ENCODE results near the gene TM9SF3.
A peak's percentile ranks its signal among the peaks of the same experiment; 100 is the strongest.

The TM9SF3 gene

DNA sequence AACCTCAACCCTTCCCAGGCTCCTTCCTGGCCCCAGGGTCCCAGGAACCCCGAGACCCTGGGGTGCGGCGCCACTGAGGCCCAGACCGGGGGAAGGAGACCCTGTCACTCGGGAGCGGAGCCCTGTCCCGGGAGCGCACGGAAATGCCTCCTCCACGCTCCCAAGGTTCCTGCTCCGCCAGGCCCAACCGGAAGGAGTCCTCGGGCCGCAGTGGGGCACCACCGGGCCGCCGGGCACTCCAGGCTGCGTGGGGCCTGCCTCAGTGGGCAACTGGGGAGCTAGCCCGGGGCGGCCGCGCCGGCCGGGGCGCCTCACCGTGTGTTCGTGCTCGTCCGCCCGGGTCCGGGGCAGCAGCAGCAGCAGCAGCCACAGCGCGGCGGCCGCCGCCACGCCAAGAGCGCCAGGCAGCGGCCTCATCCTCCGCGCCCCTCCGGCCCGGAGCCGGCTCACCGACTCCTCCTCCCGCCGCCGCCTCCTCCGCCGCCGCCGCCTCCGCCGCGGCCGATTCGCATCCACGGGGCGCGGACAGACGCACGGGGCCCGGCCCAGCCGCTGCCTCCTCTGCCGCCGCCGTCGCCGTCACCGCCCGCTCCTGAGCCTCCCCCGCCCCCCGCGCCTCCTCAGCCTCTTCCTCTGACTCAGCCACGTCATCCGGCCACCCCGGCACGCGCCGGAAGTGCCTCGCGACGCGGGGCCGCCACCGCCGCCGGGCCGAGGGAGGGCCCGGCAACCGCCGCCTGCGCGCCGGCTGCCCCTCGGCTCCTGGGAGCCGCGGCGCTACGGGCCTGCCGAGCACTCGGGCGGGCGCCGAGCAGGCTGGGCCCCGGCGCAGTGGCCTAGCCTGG lies at the start of gene TM9SF3:
TSS of gene TM9SF3 (minus strand) at position 594 of the 845 bp plus-strand sequence. CDS start at position 417, 177 bp downstream.
- peak; percentile 93 for DNase-seq

- DNase-seq, result peak; percentile 15
Measured at GRCh38 chr10:96636551-96636950, 49.7 kb upstream of the TM9SF3 start.

- DNase-seq, result no peak
Measured at GRCh38 chr10:96632974-96633710, 46.3 kb upstream of the TM9SF3 start.

DNA sequence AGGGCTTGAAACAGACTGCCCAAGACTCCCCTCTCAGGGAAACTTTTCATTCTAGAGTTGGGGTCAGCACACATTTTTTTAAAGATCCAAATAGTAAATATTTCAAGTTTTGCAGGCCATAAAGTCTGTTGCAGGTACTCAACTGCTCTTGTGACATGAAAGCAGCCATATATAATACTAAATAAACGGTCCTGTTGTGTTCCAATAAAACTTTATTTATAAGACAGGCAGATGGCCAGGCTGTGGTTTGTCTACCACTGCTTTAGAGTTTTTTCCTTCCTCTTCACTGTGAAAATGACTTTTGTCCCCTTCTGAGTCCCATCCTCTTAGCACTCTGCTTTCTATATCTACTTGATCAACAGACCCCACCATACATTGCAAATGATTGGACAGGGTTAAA lies 40.5 kb upstream of the TM9SF3 start:
- DNase-seq, result no peak

GRCh38 chr10:96626795-96627194 lies 40.0 kb upstream of the TM9SF3 start:
- DNase-seq, result no peak

DNA sequence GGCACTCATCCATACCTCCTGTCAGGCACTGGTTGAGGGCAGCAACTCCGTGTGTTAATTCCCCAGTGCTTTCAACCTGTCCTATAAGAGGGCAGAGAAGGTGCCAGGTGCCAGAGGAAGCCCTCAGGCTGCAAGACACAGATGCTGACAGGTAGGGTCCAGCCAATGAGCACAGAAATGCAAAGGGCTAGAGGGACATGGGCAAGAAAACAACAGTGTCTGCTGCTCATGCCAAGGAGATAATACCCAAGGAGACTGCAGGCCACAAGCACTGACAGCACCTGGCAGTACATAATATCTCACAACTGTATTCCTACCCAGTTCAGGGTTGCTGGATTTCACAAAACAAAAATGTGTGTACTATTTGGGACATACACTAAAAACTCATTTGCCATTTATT lies 38.4 kb upstream of the TM9SF3 start:
- DNase-seq, result no peak

- DNase-seq, result no peak
Measured at GRCh38 chr10:96622013-96622787, 35.4 kb upstream of the TM9SF3 start.

GRCh38 chr10:96619796-96620773 lies 33.3 kb upstream of the TM9SF3 start:
- peak; percentile 15 for DNase-seq

DNA sequence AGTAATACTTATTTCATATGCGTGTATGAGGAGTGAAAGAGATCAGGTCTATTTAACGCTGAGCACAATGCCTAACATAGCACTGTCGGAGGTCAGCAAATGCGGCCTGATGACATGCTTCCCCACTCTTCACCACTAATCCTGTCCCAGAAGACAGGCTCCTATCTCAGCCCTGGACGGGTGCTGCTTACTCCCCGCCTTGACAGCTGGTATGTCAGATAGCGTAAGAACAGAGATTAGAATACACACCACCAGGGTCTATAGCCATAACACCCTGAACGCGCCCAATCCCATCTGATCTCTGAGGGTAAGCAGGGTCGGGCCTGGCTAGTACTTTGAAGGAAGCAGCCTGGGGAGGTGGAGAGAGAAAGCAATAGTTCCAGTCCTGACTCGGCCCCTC lies 32.3 kb upstream of the TM9SF3 start:
- DNase-seq, result no peak

GRCh38 chr10:96618653-96619052 lies 31.8 kb upstream of the TM9SF3 start:
- DNase-seq, result no peak

- no peak for DNase-seq
Measured at GRCh38 chr10:96616961-96617360, 30.1 kb upstream of the TM9SF3 start.

GRCh38 chr10:96614515-96614914 lies 27.7 kb upstream of the TM9SF3 start:
- peak; percentile 96 for DNase-seq

DNA sequence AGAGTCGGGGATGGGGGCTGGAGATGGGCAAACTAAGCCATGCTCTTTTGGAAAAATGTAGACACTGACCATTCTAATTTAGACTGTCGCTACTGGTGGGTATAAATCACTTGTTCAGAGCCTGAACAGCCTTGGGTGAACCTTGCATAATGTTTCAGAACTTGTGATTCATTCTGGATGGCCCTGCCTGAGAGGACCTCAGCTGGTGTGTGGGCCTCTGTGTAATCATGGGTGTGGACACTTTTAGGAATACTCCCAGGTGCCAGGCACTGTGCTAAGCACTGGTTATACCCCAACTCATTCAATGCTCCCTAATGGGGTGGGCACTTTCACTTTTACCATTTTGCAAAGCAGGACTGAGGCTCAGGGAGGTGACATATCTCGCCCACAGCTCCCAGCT lies 26.8 kb upstream of the TM9SF3 start:
- DNase-seq, result peak; percentile 33

GRCh38 chr10:96612055-96612830 lies 25.4 kb upstream of the TM9SF3 start:
- no peak for DNase-seq

- no peak for DNase-seq
Measured at GRCh38 chr10:96610817-96611216, 24.0 kb upstream of the TM9SF3 start.

DNA sequence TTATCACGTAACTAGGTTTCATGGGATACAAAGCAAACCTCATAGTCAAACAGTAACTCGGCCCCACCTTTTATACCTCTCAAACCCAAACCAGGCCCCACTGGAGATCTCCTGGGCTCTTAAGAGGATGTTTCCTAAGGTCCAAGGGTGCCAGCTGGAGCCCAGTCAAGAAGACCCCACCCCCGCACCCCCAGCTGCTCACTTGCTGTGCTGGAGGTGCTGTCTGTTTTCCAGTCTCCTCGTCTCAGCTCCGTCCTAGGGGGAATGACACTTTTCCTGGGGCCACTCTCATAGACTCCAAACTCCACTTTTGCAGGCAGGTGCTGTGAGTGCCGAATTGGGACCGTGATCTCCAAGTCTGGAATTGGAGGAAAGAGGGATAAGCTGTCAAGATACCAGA lies 22.7 kb upstream of the TM9SF3 start:
- no peak for DNase-seq

GRCh38 chr10:96608805-96609204 lies 22.0 kb upstream of the TM9SF3 start:
- DNase-seq, result no peak

GRCh38 chr10:96608262-96608661 lies 21.4 kb upstream of the TM9SF3 start:
- DNase-seq, result no peak

DNA sequence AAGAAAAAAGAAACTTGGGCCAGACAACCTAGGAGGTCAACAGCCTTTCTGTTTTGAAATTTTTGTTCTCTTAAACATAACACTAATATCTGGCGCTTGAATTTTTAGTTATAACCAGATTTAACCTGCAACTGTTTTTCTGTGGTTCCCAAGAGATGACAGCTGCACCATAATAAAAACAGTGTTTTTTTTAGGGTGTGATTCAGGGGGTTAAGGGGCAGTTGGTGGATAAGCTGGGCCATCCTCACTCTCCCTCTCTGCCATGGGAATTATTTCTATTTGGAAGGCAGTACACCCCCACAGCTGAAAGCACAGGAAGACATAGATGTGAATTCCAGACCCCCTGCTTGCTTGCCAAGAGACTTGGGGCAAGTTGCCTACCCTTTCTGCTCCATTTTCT lies 20.1 kb upstream of the TM9SF3 start:
- DNase-seq, result peak; percentile 21

DNA sequence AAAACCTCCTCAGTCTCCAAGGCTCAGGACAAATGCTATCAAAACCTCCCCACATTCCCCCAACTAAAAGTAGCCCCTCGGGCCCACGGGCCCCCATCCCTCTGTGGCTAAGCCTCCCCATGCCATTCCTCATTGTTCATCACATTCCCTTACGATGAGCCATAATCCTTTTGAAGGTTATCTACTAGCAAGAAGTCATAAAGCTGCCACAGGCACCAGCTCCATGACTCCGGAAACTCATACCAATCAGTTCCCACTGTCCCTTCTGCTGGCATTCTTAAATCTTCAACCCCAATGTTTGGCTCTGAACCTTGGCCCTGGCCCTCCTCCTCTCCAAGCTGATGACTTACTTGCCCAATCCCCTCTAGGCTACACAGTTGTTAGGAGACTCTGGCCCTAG lies 19.4 kb upstream of the TM9SF3 start:
- DNase-seq, result peak; percentile 93

- DNase-seq, result no peak
Measured at GRCh38 chr10:96600337-96600736, 13.5 kb upstream of the TM9SF3 start.

Data from EL (cell line).